Tibial artery (tissue), 4 donors: ENCODE results near the gene IWS1.

Experiments used
- DNase-seq, 2 donors: peaks; one replicate each; pipeline ENCODE4 v3.0.0-alpha.2; 2019
- H3K27ac ChIP-seq, 2 donors: fragments of 200-600 bp; sonication (generic) in 1 of 2; 1 replicate in 1 of 2; 2 replicates in 1 of 2; pipeline ENCODE4 v1.5.1; 2018 to 2019; ENCODE audit warnings: mild to moderate bottlenecking in 1 of 2
- H3K27me3 ChIP-seq, 2 donors: fragments of 200-600 bp; sonication (generic) in 1 of 2; one replicate each; pipeline versions ENCODE4 v1.5.1 to v1.6.0; 2016 to 2019
- H3K36me3 ChIP-seq, 3 donors: fragments of 200-600 bp; sonication (generic) in 2 of 3; one replicate each; pipeline ENCODE4 v1.5.1; 2016 to 2019; ENCODE audit warnings: mild to moderate bottlenecking in 2 of 3
- H3K4me1 ChIP-seq, 4 donors: fragments of 200-600 bp; sonication (generic) in 2 of 4; 1 replicate in 3 of 4; 2 replicates in 1 of 4; pipeline ENCODE4 v1.5.1; 2016 to 2019
- H3K4me3 ChIP-seq, 2 donors: fragments of 200-600 bp; sonication (generic) in 1 of 2; 1 replicate in 1 of 2; 2 replicates in 1 of 2; pipeline ENCODE4 v1.5.1; 2018 to 2019; ENCODE audit warnings: mild to moderate bottlenecking in 2 of 2
- H3K9me3 ChIP-seq, 3 donors: fragments of 200-600 bp; sonication (generic) in 1 of 3; one replicate each; pipeline ENCODE4 v1.5.1; 2016 to 2019
- intact Hi-C: fragments of 100-400 bp; cut with DNase I; formaldehyde crosslinking; loops from one replicate; pipeline ENCODE4 v1.15.0; 2023; ENCODE audit warnings: low total_unique reads
- TF ChIP-seq, protein P1 (sequence below), 2 experiments: fragments of 200-600 bp in 1 of 2; fragments of 450-650 bp in 1 of 2; IDR thresholded peaks; one replicate each; pipeline ENCODE4 v1.5.1; 2017 to 2019; ENCODE audit warnings: antibody characterized with exemption in 2 of 2, mild to moderate bottlenecking in 1 of 2, moderate library complexity in 1 of 2

The IWS1 gene

DNA sequence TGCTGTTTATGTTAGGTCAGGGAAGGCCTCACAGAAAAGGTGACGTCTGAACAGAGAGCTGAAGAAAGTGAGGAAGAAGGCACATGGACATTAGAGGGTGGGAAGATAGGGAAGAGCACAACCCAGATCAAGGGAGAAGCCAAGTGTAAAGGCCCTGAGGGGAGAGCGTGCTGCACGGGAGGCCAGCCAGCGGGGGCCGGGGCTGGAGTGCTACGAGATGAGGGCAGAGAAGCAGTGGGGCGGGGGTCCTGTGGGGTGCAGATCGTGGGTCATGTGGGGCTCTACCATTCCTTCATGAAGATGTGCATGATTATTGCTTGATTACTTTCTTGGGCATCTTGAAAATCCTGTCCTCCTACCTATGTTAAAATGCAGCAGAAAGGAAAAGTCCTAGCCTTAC is 57.2 kb downstream of the IWS1 start:
- Histone ChIP-seq H3K9me3 (no peaks in the 10 kb centered on the region), H3K36me3 (peaks cover 0 to 28% (median 8%) of the 10 kb centered on the region in 3 donors), H3K27me3 (no peaks in the 10 kb centered on the region), H3K4me3 (no peak overlapping the region), H3K27ac (no peak overlapping the region), H3K4me1 (no peaks in the 10 kb centered on the region)
- TF ChIP-seq, protein P1, sequence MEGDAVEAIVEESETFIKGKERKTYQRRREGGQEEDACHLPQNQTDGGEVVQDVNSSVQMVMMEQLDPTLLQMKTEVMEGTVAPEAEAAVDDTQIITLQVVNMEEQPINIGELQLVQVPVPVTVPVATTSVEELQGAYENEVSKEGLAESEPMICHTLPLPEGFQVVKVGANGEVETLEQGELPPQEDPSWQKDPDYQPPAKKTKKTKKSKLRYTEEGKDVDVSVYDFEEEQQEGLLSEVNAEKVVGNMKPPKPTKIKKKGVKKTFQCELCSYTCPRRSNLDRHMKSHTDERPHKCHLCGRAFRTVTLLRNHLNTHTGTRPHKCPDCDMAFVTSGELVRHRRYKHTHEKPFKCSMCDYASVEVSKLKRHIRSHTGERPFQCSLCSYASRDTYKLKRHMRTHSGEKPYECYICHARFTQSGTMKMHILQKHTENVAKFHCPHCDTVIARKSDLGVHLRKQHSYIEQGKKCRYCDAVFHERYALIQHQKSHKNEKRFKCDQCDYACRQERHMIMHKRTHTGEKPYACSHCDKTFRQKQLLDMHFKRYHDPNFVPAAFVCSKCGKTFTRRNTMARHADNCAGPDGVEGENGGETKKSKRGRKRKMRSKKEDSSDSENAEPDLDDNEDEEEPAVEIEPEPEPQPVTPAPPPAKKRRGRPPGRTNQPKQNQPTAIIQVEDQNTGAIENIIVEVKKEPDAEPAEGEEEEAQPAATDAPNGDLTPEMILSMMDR (IDR thresholded peaks at IDR 0.05): no peak
- DNase-seq: no peak
- intact Hi-C loops: no loop called here

DNA sequence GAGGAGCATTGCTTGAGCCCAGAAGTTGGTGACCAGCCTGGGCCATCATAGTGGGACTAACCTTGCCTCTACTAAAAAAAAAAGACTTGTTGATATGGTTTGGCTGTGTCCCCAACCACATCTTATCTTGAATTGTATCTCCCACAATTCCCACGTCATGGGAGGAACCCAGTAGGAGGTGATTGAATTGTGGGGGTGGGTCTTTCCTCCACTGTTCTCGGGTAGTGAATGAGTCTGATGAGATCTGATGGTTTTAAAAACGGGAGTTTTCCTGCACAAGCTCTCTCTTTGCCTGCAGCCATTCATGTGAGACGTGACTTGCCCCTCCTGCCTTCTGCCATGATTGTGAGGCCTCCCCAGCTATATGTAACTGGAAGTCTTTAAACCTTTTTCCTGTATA is 61.0 kb downstream of the IWS1 start:
- peaks cover 0 to 28% (median 8%) of the 10 kb centered on the region in 3 donors for H3K36me3 ChIP-seq
- DNase-seq: no peak
- H3K4me1 ChIP-seq: no peaks in the 10 kb centered on the region
- no peaks in the 10 kb centered on the region for H3K27me3 ChIP-seq
- H3K4me3 ChIP-seq: no peak overlapping the region
- TF ChIP-seq, protein P1 (IDR thresholded peaks at IDR 0.05): no peak
- no peak overlapping the region for H3K27ac ChIP-seq
- intact Hi-C loops: no loop called here
- no peaks in the 10 kb centered on the region for H3K9me3 ChIP-seq

DNA sequence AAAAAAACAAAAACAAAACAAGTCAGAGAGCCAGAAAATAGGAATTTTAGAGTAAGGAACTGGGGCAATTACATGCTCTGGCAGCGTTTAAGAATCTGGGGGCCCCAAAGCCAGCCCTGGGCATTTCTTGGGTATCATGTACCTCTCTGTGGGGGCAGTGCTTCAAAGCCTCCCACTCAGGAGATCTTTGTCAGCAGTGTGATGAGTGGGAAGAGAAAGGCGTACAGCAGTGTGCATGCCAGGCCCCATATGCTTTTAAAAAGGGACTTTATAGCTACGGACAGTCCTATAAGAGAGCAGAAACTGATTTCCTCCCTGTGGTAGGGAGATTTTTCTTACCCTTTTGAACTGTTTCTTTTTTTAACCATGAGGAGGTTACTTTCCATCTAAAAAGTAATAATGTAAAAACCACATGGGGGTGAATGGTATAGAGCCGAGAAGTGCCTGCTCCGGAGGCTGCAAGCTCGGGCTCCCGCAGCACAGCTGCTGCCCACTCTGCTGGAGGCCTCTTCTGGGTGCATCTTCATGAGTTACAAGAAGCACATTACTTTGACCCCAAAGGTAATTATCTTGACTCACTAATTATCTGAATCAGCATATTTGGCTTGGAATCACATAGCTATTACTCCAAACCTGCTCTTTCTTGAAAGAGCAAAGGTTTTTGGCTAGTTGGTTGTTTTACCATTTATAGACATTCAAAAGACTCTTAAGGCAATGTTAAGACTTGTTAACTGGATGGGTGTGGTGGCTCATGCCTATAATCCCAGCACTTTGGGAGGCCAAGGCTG is 61.6 kb downstream of the IWS1 start:
- intact Hi-C loops: no loop called here
- TF ChIP-seq, protein P1 (IDR thresholded peaks at IDR 0.05): no peak
- no peaks in the 10 kb centered on the region for H3K9me3 ChIP-seq
- no peak overlapping the region for H3K4me3 ChIP-seq
- H3K27me3 ChIP-seq: no peaks in the 10 kb centered on the region
- H3K4me1 ChIP-seq: no peaks in the 10 kb centered on the region
- H3K36me3 ChIP-seq: peaks cover 0 to 25% (median 5%) of the 10 kb centered on the region in 3 donors
- H3K27ac ChIP-seq: no peak overlapping the region
- no peak for DNase-seq

DNA sequence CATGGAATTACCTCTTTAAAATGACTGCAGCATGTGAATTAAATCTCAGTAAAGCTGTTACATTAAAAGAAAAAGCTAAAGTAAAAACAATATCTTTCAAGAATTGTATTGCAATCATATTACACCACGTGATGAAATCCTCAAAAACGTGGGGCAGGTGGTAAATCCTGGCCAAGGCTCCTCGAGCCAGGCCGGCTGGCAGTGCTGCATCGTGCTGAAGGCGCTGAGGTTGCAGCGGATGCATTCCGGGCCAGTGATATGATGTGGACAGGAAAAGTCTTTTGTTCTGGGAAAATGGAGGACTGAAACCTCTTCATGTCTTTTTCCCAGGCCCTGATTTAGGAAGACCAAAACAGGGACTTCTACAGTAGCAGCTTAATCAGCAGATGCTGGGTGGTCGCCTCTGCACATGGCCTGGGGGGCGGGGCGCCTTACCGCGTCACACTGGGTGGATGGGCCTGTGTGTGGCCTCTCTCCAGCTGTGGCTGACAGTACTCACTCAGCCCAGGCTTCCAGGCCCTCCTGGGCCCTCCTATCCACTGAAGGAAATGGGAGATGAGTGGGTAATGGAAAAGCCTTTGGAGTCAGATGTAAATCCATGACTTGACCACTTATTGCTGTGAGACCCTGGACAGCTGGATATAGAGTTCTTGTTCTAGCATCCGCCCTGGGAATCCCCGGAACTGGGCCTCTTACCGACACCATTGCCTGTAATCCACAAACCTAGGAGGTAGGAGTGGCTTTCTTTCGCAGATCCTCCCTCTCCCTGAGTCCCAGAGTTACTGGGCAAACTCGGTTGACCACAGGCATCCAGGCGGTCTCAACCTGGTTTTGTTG is 62.9 kb downstream of the IWS1 start:
- peaks cover 0 to 14% (median 0%) of the 10 kb centered on the region in 3 donors for H3K36me3 ChIP-seq
- no peak for DNase-seq
- no peak overlapping the region for H3K27ac ChIP-seq
- intact Hi-C loops: no loop called here
- TF ChIP-seq, protein P1 (IDR thresholded peaks at IDR 0.05): no peak
- H3K9me3 ChIP-seq: no peaks in the 10 kb centered on the region
- no peaks in the 10 kb centered on the region for H3K27me3 ChIP-seq
- H3K4me3 ChIP-seq: no peak overlapping the region
- no peaks in the 10 kb centered on the region for H3K4me1 ChIP-seq

DNA sequence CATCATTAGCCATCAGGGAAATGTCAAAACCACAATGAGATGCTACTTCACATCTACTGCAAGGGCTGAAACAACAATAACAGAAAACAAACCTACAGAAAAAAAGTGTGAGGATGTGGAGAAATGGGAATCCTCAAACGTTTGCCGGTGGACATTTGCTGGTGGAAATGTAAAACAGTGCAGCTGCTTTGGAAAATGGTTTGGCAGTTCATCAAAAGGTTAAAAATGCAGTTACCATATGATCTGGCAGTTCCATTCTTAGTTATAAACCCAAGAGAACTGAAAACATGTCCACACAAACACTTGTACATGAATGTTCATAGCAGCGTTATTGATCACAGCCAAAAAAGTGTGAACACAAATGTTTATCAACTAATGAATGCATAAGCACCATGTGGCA is 63.8 kb downstream of the IWS1 start:
- no peak overlapping the region for H3K27ac ChIP-seq
- TF ChIP-seq, protein P1 (IDR thresholded peaks at IDR 0.05): no peak
- peaks cover 0 to 12% (median 0%) of the 10 kb centered on the region in 3 donors for H3K36me3 ChIP-seq
- DNase-seq: no peak
- H3K9me3 ChIP-seq: no peaks in the 10 kb centered on the region
- H3K27me3 ChIP-seq: no peaks in the 10 kb centered on the region
- H3K4me3 ChIP-seq: no peak overlapping the region
- intact Hi-C loops: no loop called here
- no peaks in the 10 kb centered on the region for H3K4me1 ChIP-seq
